Ishikawa (cell line): ENCODE results near the gene PRCD.

Experiments used
- CEBPB ChIP-seq: IDR thresholded peaks from 2 replicates; pipeline ENCODE4 v1.6.1; 2012
- CREB1 ChIP-seq: IDR thresholded peaks from 2 replicates; pipeline ENCODE4 v1.6.1; 2012; ENCODE audit warnings: low read depth
- EGR1 ChIP-seq: IDR thresholded peaks from 2 replicates; pipeline ENCODE4 v1.6.1; 2012
- EP300 ChIP-seq: IDR thresholded peaks from 2 replicates; pipeline ENCODE4 v1.6.1; 2012; ENCODE audit warnings: borderline replicate concordance
- NFIC ChIP-seq: IDR thresholded peaks from 2 replicates; pipeline ENCODE4 v1.6.1; 2012
- RAD21 ChIP-seq: IDR thresholded peaks from 2 replicates; pipeline ENCODE4 v1.6.1; 2012; ENCODE audit warnings: low read depth
- TAF1 ChIP-seq: IDR thresholded peaks from 2 replicates; pipeline ENCODE4 v1.6.1; 2012; ENCODE audit warnings: low read depth, mild to moderate bottlenecking
- TCF12 ChIP-seq: IDR thresholded peaks from 2 replicates; pipeline ENCODE4 v1.6.1; 2012; ENCODE audit warnings: low read depth
- TEAD4 ChIP-seq: IDR thresholded peaks from 2 replicates; pipeline ENCODE4 v1.6.1; 2012
- YY1 ChIP-seq: IDR thresholded peaks from 2 replicates; pipeline ENCODE4 v1.6.1; 2012; ENCODE audit warnings: low read depth
- ZBTB7A ChIP-seq: IDR thresholded peaks from 2 replicates; pipeline ENCODE4 v1.6.1; 2012; ENCODE audit warnings: low read depth
- TF ChIP-seq, protein P1 (sequence below): IDR thresholded peaks from 2 replicates; pipeline ENCODE4 v1.6.1; 2012; ENCODE audit warnings: low read depth, mild to moderate bottlenecking
- TF ChIP-seq, protein P2 (sequence below): IDR thresholded peaks from 2 replicates; pipeline ENCODE4 v1.6.1; 2012
- TF ChIP-seq, protein P3 (sequence below): IDR thresholded peaks from 2 replicates; pipeline ENCODE4 v1.6.1; 2012

DNA sequence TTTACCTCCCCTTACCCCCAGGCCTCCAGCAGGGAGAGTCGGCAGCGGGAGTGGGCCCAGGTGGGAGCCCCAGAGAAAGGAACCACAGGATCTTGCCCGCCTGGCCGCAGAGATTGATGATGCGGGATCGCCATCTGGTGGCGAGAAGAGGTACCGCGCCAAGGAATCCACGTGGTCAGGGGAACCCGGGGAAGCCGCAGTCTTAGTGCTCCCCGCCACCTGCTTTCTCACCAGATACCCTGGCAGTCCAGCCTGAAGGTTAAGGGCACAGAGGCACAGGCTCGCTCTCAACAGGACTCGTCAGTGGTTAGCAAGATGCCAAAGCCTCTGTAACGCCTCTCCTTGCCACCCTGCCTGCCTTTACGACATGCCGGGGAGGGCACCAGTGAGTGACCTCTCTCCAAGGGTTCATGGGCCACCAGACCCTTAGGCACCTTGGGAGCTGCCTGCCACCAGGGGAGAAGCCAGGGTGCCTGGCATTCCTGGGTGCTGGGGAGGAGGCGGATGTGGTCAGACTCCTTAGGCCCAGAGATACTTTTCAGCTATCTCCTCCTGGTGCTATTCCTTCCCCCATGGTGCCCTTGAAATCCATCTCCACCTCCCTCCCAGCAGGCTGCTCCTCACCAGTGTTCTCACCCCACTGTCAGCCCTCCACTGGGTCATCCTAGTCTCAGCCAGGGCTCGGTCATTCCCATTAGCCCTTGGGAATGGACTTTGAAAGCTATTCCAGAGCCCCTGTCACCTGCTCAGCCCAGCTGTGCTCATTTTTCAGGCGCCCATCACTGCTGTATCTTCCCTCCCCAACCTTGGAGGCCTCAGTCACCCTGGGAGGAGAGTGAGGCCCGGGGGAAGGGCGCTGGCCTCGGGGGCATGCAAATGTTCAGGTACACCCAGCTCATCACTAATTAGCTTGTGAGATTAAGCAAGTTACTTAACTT is 33.2 kb upstream of the PRCD start:
- TF ChIP-seq EP300 (no peak), TCF12 (no peak), CEBPB (no peak), RAD21 (peak; percentile 98), TAF1 (no peak), YY1 (no peak), ZBTB7A (no peak), CREB1 (no peak), NFIC (no peak), EGR1 (no peak), TEAD4 (no peak)
- TF ChIP-seq, protein P1, sequence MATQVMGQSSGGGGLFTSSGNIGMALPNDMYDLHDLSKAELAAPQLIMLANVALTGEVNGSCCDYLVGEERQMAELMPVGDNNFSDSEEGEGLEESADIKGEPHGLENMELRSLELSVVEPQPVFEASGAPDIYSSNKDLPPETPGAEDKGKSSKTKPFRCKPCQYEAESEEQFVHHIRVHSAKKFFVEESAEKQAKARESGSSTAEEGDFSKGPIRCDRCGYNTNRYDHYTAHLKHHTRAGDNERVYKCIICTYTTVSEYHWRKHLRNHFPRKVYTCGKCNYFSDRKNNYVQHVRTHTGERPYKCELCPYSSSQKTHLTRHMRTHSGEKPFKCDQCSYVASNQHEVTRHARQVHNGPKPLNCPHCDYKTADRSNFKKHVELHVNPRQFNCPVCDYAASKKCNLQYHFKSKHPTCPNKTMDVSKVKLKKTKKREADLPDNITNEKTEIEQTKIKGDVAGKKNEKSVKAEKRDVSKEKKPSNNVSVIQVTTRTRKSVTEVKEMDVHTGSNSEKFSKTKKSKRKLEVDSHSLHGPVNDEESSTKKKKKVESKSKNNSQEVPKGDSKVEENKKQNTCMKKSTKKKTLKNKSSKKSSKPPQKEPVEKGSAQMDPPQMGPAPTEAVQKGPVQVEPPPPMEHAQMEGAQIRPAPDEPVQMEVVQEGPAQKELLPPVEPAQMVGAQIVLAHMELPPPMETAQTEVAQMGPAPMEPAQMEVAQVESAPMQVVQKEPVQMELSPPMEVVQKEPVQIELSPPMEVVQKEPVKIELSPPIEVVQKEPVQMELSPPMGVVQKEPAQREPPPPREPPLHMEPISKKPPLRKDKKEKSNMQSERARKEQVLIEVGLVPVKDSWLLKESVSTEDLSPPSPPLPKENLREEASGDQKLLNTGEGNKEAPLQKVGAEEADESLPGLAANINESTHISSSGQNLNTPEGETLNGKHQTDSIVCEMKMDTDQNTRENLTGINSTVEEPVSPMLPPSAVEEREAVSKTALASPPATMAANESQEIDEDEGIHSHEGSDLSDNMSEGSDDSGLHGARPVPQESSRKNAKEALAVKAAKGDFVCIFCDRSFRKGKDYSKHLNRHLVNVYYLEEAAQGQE = no peak
- TF ChIP-seq, protein P2, sequence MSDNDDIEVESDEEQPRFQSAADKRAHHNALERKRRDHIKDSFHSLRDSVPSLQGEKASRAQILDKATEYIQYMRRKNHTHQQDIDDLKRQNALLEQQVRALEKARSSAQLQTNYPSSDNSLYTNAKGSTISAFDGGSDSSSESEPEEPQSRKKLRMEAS = peak; percentile 92
- TF ChIP-seq, protein P3, sequence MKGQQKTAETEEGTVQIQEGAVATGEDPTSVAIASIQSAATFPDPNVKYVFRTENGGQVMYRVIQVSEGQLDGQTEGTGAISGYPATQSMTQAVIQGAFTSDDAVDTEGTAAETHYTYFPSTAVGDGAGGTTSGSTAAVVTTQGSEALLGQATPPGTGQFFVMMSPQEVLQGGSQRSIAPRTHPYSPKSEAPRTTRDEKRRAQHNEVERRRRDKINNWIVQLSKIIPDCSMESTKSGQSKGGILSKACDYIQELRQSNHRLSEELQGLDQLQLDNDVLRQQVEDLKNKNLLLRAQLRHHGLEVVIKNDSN = peak; percentile 78
